Heart right ventricle (tissue), 16 donors: ENCODE data around the gene ZNF488. TPM values are rescaled to one million over a fixed set of nuclear protein-coding genes. Genes with fewer than 3 reads are reported as not detected.

Source experiments
- ATAC-seq, 8 donors: fragments of 200-7000 bp; cut with Tn5 transposase; one replicate each; pipeline ENCODE4 v1.9.1; 2020; ENCODE audit warnings: mild to moderate bottlenecking in 8 of 8, moderate library complexity in 8 of 8, moderate number of reproducible peaks in 1 of 8
- DNase-seq, 2 donors: peaks; one replicate each; pipeline ENCODE4 v3.0.0-alpha.2; 2020
- H3K27ac ChIP-seq, 10 donors: fragments of 200-600 bp; sonication (generic) in 2 of 10; one replicate each; pipeline versions ENCODE4 v1.5.0 to v1.8.0; 2020 to 2022; ENCODE audit warnings: mild to moderate bottlenecking in 3 of 10
- H3K27me3 ChIP-seq, 7 donors: fragments of 200-600 bp; one replicate each; pipeline ENCODE4 v1.8.0; 2021 to 2022; ENCODE audit warnings: mild to moderate bottlenecking in 2 of 7
- H3K36me3 ChIP-seq, 9 donors: fragments of 200-600 bp; sonication (generic) in 1 of 9; one replicate each; pipeline versions ENCODE4 v1.5.0 to v1.8.0; 2020 to 2022; ENCODE audit warnings: mild to moderate bottlenecking in 2 of 9
- H3K4me1 ChIP-seq, 9 donors: fragments of 200-600 bp; sonication (generic) in 1 of 9; one replicate each; pipeline versions ENCODE4 v1.5.0 to v1.8.0; 2020 to 2022; ENCODE audit warnings: mild to moderate bottlenecking in 4 of 9
- H3K4me3 ChIP-seq, 10 donors: fragments of 200-600 bp; sonication (generic) in 2 of 10; one replicate each; pipeline versions ENCODE4 v1.5.0 to v1.8.0; 2020 to 2022; ENCODE audit warnings: mild to moderate bottlenecking in 7 of 10, moderate library complexity in 2 of 10
- H3K9me3 ChIP-seq, 11 donors: fragments of 200-600 bp in 10 of 11; sonication (generic) in 2 of 11; one replicate each; pipeline versions ENCODE4 v1.5.0 to v1.8.0; 2013 to 2022; ENCODE audit warnings: mild to moderate bottlenecking in 2 of 11, control low read depth in 1 of 11, moderate library complexity in 1 of 11
- WGBS, 2 donors: extraction: QIAGEN DNeasy Blood & Tissue Kit; methylation state at CpG; one replicate each; pipeline ENCODE4 v1.1.7; 2013; ENCODE audit warnings: inconsistent platforms in 1 of 2; 5-methylcytosine and 5-hydroxymethylcytosine counted together
- intact Hi-C, 10 donors: fragments of 100-400 bp; cut with DNase I; formaldehyde crosslinking; loops; one replicate each; pipeline versions ENCODE4 v1.11.1 to v1.14.2; 2022
- polyA plus RNA-seq, 2 donors: library from polyadenylated mRNA; stranded (reverse); fragments of 200-250 nt; gene quantifications; one replicate each; pipeline ENCODE4 v1.2.3, GENCODE V29; 2013
- total RNA-seq, 10 donors: library from RNA; stranded (reverse); fragmentation: NEBNext Ultra II Directional in 3 of 10; extraction: Animal tissue kit (Norgen Biotek cat#: 25700) in 3 of 10; gene quantifications; one replicate each; pipeline versions ENCODE4 v1.2.1 to v1.2.4, GENCODE V29; 2021 to 2023
- TF ChIP-seq, protein P1 (sequence below), 9 donors: fragments of 200-600 bp; sonication (generic) in 2 of 9; IDR thresholded peaks; one replicate each; pipeline versions ENCODE4 v1.5.0 to v1.8.0; 2021 to 2022; ENCODE audit warnings: antibody characterized with exemption in 9 of 9, mild to moderate bottlenecking in 5 of 9, moderate library complexity in 1 of 9
- donor health status: Arrhythmogenic right ventricular cardiomyopathy.
- donor health status: ischemic (EF 13 %, LVEDD 7.1; RV severe dilation, severe dysfunction).
- donor health status: healthy with polysubstance abuse.
- donor health status: DM: no; HTN: yes; CAD: no.
- donor health status: DM: no; HTN: no; CAD: no.
- donor health status: ischemic (EF 25% LVEDD 6.9; RV normal size, moderate dysfunction).
- donor health status: ischemic (EF 25% LVEDD 5.7; RV mildly dilated, moderate dysfunction).
- donor health status: healthy.
- donor health status: DM: yes; HTN: yes; CAD: no.
- donor health status: Ischemic cardiomyopathy.
- donor health status: ischemic (EF 35%, LVEDD 5.7; RV mildly dilated, moderate dysfunction).
- donor health status: nonischemic (EF 11% LVEDD 7.7; RV severe dilation, severe dysfunction).
- donor health status: DM: yes; HTN: yes; CAD: no.
- donor health status: PGD.
- donor health status: ischemic (EF 29% LVEDD 5.4; RV normal size, mild dysfunction).
- donor health status: nonischemic (EF 23%, LVEDD 6.1; RV moderate dilation, normal function).

ZNF488 gene
- total and polyA plus RNA-seq, 12 donors, result 0.05 to 0.14 (median 0.09) TPM; not detected in 7

DNA sequence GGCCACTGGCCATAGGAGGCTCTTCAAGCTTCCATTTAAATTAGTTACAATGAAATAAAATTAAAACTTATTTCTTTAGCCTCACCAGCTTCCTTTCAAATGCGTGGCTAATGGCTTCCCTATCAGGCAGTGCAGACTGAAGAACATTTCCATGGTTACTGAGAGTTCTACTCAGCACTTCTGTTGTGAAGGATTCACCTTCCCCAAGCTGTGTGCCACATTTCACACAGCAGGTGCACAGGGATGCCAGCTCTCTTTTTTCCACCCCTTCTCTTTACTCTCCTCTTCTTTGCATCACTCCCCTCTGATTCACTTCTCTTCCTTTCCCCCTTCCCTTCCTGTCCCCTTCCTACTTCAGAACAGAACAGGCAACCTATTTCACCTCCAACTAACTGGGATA is 61.0 kb downstream of the ZNF488 start:
- Histone ChIP-seq H3K4me1 (peaks cover 0 to 10% (median 0%) of the 10 kb centered on the region in 9 donors), H3K27me3 (peaks cover 0 to 22% (median 9%) of the 10 kb centered on the region in 7 donors), H3K36me3 (no peaks in the 10 kb centered on the region), H3K27ac (no peak overlapping the region), H3K9me3 (no peaks in the 10 kb centered on the region), H3K4me3 (no peak overlapping the region)
- TF ChIP-seq, protein P1, sequence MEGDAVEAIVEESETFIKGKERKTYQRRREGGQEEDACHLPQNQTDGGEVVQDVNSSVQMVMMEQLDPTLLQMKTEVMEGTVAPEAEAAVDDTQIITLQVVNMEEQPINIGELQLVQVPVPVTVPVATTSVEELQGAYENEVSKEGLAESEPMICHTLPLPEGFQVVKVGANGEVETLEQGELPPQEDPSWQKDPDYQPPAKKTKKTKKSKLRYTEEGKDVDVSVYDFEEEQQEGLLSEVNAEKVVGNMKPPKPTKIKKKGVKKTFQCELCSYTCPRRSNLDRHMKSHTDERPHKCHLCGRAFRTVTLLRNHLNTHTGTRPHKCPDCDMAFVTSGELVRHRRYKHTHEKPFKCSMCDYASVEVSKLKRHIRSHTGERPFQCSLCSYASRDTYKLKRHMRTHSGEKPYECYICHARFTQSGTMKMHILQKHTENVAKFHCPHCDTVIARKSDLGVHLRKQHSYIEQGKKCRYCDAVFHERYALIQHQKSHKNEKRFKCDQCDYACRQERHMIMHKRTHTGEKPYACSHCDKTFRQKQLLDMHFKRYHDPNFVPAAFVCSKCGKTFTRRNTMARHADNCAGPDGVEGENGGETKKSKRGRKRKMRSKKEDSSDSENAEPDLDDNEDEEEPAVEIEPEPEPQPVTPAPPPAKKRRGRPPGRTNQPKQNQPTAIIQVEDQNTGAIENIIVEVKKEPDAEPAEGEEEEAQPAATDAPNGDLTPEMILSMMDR (IDR thresholded peaks at IDR 0.05), result no peak
- 58 to 64% methylated on average over 1 of the region's 1 CpG for WGBS, 2 donors
- ATAC-seq (no peak), DNase-seq (no peak)
- intact Hi-C loops, result no loop called here

DNA sequence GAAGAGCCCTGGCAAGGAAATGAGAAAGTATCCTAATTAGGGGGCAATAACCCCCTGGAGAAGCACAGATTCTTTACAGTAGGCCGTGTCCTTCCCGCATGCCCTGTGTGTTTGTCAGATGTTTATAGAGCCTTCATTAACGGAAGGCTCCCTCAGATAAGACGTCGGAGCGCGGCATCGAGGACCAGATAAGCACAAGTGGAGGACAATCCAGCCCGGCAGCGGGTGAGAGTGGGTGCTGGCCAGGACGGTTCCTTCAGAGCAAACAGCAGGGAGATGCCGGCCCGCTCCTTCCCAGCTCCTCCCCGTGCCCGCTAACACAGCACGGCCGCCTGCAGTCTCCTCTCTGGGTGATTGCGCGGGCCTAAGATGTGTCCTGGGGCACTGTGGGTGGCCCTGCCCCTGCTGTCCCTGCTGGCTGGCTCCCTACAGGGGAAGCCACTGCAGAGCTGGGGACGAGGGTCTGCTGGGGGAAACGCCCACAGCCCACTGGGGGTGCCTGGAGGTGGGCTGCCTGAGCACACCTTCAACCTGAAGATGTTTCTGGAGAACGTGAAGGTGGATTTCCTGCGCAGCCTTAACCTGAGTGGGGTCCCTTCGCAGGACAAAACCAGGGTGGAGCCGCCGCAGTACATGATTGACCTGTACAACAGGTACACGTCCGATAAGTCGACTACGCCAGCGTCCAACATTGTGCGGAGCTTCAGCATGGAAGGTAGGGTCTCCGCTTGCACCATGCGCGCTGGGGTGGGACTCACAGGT is 61.6 kb downstream of the ZNF488 start, which contains the start of gene GDF2:
Gene GDF2, plus strand, starts transcription at position 155 of the 762 bp plus-strand sequence. Its CDS starts 215 bp downstream, at position 370.
- no peaks in the 10 kb centered on the region for H3K36me3 ChIP-seq
- ATAC-seq, result no peak

DNA sequence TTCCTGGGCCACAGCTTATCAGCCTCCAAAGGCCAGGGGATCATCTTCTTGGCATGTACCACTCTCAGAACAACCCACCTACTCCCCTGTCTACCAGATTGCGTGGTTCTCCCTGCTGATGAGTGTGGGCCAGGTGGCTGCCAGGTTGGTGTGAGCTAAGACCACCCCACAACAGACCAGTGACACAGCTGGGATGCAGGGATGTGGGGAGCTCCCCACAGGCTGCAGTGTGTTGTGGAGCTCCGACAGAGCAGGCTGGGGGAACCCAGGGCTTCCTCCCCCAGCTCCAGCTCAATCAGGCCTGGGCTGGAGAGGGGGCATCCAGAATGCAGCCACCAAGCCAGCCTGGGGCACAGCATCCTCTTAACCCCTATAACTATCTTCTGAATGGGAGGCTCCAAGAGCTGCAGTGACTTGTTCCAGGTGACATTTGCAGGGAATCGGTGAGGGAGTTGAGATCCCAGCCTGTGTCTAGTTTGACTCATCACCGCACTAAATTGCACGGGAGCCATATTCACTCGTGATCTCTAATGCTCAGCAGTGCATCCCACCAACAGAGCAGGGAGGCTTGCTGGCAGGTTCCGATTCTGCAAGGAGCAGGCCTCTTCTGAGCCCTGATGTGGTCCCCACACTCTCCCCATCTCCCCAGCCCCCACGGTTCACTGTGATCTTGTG is 62.4 kb downstream of the ZNF488 start:
- peaks cover 0 to 7% (median 0%) of the 10 kb centered on the region in 9 donors for H3K4me1 ChIP-seq
- intact Hi-C loops, result no loop called here
- H3K27ac ChIP-seq, result no peak overlapping the region
- H3K9me3 ChIP-seq, result no peaks in the 10 kb centered on the region
- peak in 1 of 8 donors; percentile 11 for ATAC-seq
- H3K27me3 ChIP-seq, result peaks cover 0 to 22% (median 9%) of the 10 kb centered on the region in 7 donors
- H3K36me3 ChIP-seq, result no peaks in the 10 kb centered on the region
- WGBS, 2 donors, result 69 to 78% methylated on average over 8 of the region's 8 CpGs
- no peak overlapping the region for H3K4me3 ChIP-seq
- no peak for DNase-seq
- TF ChIP-seq, protein P1 (IDR thresholded peaks at IDR 0.05), result no peak

More for the DNA sequence above, 61.6 kb downstream of the ZNF488 start, which contains the start of gene GDF2:
- Histone ChIP-seq H3K9me3 (no peaks in the 10 kb centered on the region), H3K4me3 (no peak within 1 kb of the TSS), H3K27ac (no peak within 1 kb of the TSS), H3K4me1 (peaks cover 0 to 10% (median 0%) of the 10 kb centered on the region in 9 donors), H3K27me3 (peaks cover 0 to 22% (median 9%) of the 10 kb centered on the region in 7 donors)
- DNase-seq, result no peak
- TF ChIP-seq, protein P1 (IDR thresholded peaks at IDR 0.05), result no peak
- intact Hi-C loops, result no loop called here
- 62 to 63% methylated on average over 35 of the region's 35 CpGs for WGBS, 2 donors

DNA sequence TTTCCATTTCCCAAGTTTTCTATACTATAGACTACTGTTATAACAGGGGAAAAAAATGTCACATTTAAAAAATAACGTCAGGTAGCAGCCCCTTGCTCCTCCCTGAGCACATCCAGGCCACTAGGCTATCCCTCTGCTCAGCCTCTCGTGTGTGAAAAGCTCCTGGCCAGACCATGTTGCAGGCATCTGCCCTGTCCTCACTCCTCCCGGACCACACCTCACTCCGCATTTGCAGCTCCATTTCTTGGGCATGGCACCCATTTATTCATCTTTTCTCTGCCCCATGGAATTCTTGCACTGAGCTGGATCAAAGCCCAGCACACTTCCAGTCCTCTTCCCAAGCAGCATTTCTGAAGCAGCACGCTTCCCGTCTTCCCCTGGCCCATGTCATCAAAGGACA is 63.3 kb downstream of the ZNF488 start:
- Histone ChIP-seq H3K36me3 (no peaks in the 10 kb centered on the region), H3K4me3 (no peak overlapping the region), H3K27ac (no peak overlapping the region), H3K27me3 (peaks cover 0 to 22% (median 9%) of the 10 kb centered on the region in 7 donors), H3K9me3 (no peaks in the 10 kb centered on the region), H3K4me1 (no peaks in the 10 kb centered on the region)
- TF ChIP-seq, protein P1 (IDR thresholded peaks at IDR 0.05), result no peak
- DNase-seq (no peak), ATAC-seq (no peak)
- WGBS, 2 donors, result 35 to 59% methylated on average over 6 of the region's 6 CpGs
- intact Hi-C loops, result no loop called here
